PC-9 (cell line): ENCODE measurements around the gene ABCA1. TPM values are rescaled to one million over a fixed set of nuclear protein-coding genes. Genes with fewer than 3 reads are reported as not detected.

Experiments
- BruUV-seq: library from RNA; stranded (reverse); fragments of 400-500 nt; replicated peaks from 2 replicates; lab custom pipeline; 2021; lab: Mats Ljungman, UMichigan
- CTCF ChIA-PET: fragments of 300-600 bp; sonication (Branson Sonifier 250); formaldehyde crosslinking; loops from one replicate; lab custom pipeline; 2022; ENCODE audit warnings: antibody characterized with exemption; lab: Charles Lee
- POLR2A ChIA-PET: fragments of 300-600 bp; sonication (Branson Sonifier 250); formaldehyde crosslinking; loops from one replicate; lab custom pipeline; 2022; ENCODE audit warnings: antibody characterized with exemption; ENCODE audit not compliant: unreplicated experiment; lab: Charles Lee
- DNase-seq, 2 experiments: peaks; one replicate each; pipeline versions ENCODE4 v3.0.0 to v3.0.0-alpha.2; 2015 to 2022; ENCODE audit warnings: mixed read lengths in 1 of 2
- H2AFZ ChIP-seq: fragments of 200-600 bp; sonication (generic); 2 replicates; pipeline ENCODE4 v1.8.1; 2017; ENCODE audit warnings: antibody characterized with exemption
- H3F3A ChIP-seq: fragments of 200-600 bp; sonication (generic); 2 replicates; pipeline ENCODE4 v1.8.1; 2017; ENCODE audit warnings: antibody characterized with exemption, mild to moderate bottlenecking, low read depth; ENCODE audit not compliant: insufficient read depth
- H3K27ac ChIP-seq: fragments of 200-600 bp; sonication (generic); 2 replicates; pipeline ENCODE4 v1.6.1; 2016; ENCODE audit warnings: mixed run types
- H3K27me3 ChIP-seq: fragments of 200-600 bp; sonication (generic); 2 replicates; pipeline ENCODE4 v1.6.1; 2016; ENCODE audit warnings: low read depth, mixed run types; ENCODE audit not compliant: insufficient read depth
- H3K36me3 ChIP-seq: fragments of 200-600 bp; sonication (generic); 2 replicates; pipeline ENCODE4 v1.6.1; 2016; ENCODE audit warnings: low read depth, mixed run types
- H3K4me1 ChIP-seq: fragments of 200-600 bp; sonication (generic); replicated peaks from 2 replicates; pipeline ENCODE4 v1.6.1; 2016; ENCODE audit warnings: mixed run types; ENCODE audit not compliant: insufficient read depth
- H3K4me2 ChIP-seq: fragments of 200-600 bp; sonication (generic); 2 replicates; pipeline ENCODE4 v1.6.1; 2017; ENCODE audit warnings: mixed run types
- H3K4me3 ChIP-seq: fragments of 200-600 bp; sonication (generic); 2 replicates; pipeline ENCODE4 v1.6.1; 2016; ENCODE audit warnings: mixed run types
- H3K79me2 ChIP-seq: fragments of 200-600 bp; sonication (generic); 2 replicates; pipeline ENCODE4 v1.6.1; 2017; ENCODE audit warnings: low read depth, mixed run types
- H3K9me2 ChIP-seq: fragments of 200-600 bp; sonication (generic); 2 replicates; pipeline ENCODE4 v1.8.1; 2017; ENCODE audit warnings: mild to moderate bottlenecking; ENCODE audit not compliant: insufficient read depth
- H3K9me3 ChIP-seq: fragments of 200-600 bp; sonication (generic); 2 replicates; pipeline ENCODE4 v1.8.1; 2016; ENCODE audit warnings: low read depth; ENCODE audit not compliant: insufficient read depth
- H4K20me1 ChIP-seq: fragments of 200-600 bp; sonication (generic); 2 replicates; pipeline ENCODE4 v1.8.1; 2017; ENCODE audit not compliant: insufficient read depth
- EZH2 ChIP-seq: fragments of 200-600 bp; sonication (generic); IDR thresholded peaks from 2 replicates; pipeline ENCODE4 v1.8.0; 2017; ENCODE audit warnings: antibody characterized with exemption, low read depth
- intact Hi-C: fragments of 100-400 bp; cut with micrococcal nuclease; formaldehyde crosslinking; loops from one replicate; pipeline ENCODE4 v1.10.0; 2022; ENCODE audit not compliant: unreplicated experiment
- total RNA-seq: library from RNA; stranded (reverse); gene quantifications from 2 replicates; pipeline ENCODE4 v1.2.3, GENCODE V29; 2021
- TF ChIP-seq, protein P1 (sequence below): fragments of 200-600 bp; sonication (generic); conservative IDR thresholded peaks from 2 replicates; pipeline ENCODE4 v1.6.1; 2017; ENCODE audit warnings: mixed run types, antibody characterized with exemption, mild to moderate bottlenecking, moderate library complexity

ABCA1 gene
- total RNA-seq, 1 experiment from 2014 or later = 38.3 TPM

- ChIA-PET POLR2A (no interaction called here), CTCF (no interaction called here)
- no peak overlapping the region for H3K27ac ChIP-seq
Observed at GRCh38 chr9:104974053-104974962, 46.4 kb upstream of the ABCA1 start.

GRCh38 chr9:104972242-104972866 is 44.4 kb upstream of the ABCA1 start:
- H3F3A ChIP-seq = peaks cover 19% of the 10 kb centered on the region
- CTCF ChIA-PET = no interaction called here
- H3K27ac ChIP-seq = no peak overlapping the region
- no TSS peak for BruUV-seq
- H2AFZ ChIP-seq = no peak overlapping the region
- no peaks in the 10 kb centered on the region for H3K27me3 ChIP-seq
- no peak for DNase-seq
- no peak overlapping the region for H3K4me3 ChIP-seq
- intact Hi-C loops = loop anchor here (10.0 kb wide), 2 partner anchors 92 to 108 kb away; no protein-coding TSS in a partner anchor
- H3K9me2 ChIP-seq = no peaks in the 10 kb centered on the region
- TF ChIP-seq, protein P1, sequence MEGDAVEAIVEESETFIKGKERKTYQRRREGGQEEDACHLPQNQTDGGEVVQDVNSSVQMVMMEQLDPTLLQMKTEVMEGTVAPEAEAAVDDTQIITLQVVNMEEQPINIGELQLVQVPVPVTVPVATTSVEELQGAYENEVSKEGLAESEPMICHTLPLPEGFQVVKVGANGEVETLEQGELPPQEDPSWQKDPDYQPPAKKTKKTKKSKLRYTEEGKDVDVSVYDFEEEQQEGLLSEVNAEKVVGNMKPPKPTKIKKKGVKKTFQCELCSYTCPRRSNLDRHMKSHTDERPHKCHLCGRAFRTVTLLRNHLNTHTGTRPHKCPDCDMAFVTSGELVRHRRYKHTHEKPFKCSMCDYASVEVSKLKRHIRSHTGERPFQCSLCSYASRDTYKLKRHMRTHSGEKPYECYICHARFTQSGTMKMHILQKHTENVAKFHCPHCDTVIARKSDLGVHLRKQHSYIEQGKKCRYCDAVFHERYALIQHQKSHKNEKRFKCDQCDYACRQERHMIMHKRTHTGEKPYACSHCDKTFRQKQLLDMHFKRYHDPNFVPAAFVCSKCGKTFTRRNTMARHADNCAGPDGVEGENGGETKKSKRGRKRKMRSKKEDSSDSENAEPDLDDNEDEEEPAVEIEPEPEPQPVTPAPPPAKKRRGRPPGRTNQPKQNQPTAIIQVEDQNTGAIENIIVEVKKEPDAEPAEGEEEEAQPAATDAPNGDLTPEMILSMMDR = no peak
- no peak for TF ChIP-seq EZH2
- no peaks in the 10 kb centered on the region for H3K9me3 ChIP-seq
- peak overlapping the region; percentile 9; the same call in 1 of the 2 replicates for H3K4me2 ChIP-seq
- H3K4me1 ChIP-seq = peaks cover 43% of the 10 kb centered on the region
- H3K79me2 ChIP-seq = no peaks in the 10 kb centered on the region
- POLR2A ChIA-PET = no interaction called here
- no peaks in the 10 kb centered on the region for H3K36me3 ChIP-seq
- H4K20me1 ChIP-seq = no peaks in the 10 kb centered on the region

More at GRCh38 chr9:104974053-104974962, 46.4 kb upstream of the ABCA1 start:
- peaks cover 18% of the 10 kb centered on the region for H3F3A ChIP-seq
- H3K4me1 ChIP-seq = peaks cover 46% of the 10 kb centered on the region
- H3K4me2 ChIP-seq = no peak overlapping the region
- no peak overlapping the region for H2AFZ ChIP-seq
- peaks cover 4% of the 10 kb centered on the region; the same call in 1 of the 2 replicates for H3K9me2 ChIP-seq
- no peaks in the 10 kb centered on the region for H3K36me3 ChIP-seq
- no peak overlapping the region for H3K4me3 ChIP-seq
- H3K27me3 ChIP-seq = no peaks in the 10 kb centered on the region
- DNase-seq = no peak
- intact Hi-C loops = loop anchor here (10.0 kb wide), 2 partner anchors 90 to 110 kb away; no protein-coding TSS in a partner anchor
- H3K9me3 ChIP-seq = no peaks in the 10 kb centered on the region
- no peak for TF ChIP-seq EZH2
- TF ChIP-seq, protein P1 = no peak
- no peaks in the 10 kb centered on the region for H3K79me2 ChIP-seq
- BruUV-seq = no TSS peak
- no peaks in the 10 kb centered on the region for H4K20me1 ChIP-seq

DNA sequence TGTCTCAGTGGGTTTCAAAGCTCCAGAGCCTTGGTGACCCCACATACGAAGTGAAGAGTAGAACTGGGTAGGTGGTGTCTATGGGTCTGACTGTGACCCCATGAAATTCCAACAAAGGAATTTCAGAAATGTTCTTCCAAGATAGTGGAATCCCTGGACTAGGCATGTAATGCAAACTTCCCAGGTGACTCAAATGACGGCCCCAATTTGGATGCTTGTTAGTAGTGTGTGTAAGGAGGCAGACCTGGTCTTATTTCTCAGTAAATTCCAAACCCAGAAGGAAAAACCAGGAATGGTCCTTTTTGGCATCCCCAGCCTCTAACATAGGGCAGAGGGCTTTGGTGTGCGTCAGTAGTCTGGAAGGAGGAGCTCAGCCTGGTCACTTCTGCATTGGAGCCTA is 43.6 kb upstream of the ABCA1 start:
- intact Hi-C loops = loop anchor here (10.0 kb wide), 2 partner anchors 93 to 107 kb away; no protein-coding TSS in a partner anchor
- H4K20me1 ChIP-seq = no peaks in the 10 kb centered on the region
- CTCF ChIA-PET = interaction anchor here (0.6 kb wide), 1 partner anchor 24 kb away, joined by 5 read pairs; no protein-coding TSS in a partner anchor
- BruUV-seq = no TSS peak
- POLR2A ChIA-PET = no interaction called here
- H3K4me2 ChIP-seq = no peak overlapping the region
- no peaks in the 10 kb centered on the region for H3K9me3 ChIP-seq
- TF ChIP-seq EZH2 = no peak
- TF ChIP-seq, protein P1 = no peak
- H2AFZ ChIP-seq = no peak overlapping the region
- no peaks in the 10 kb centered on the region for H3K79me2 ChIP-seq
- peaks cover 14% of the 10 kb centered on the region for H3F3A ChIP-seq
- H3K4me3 ChIP-seq = no peak overlapping the region
- H3K4me1 ChIP-seq = peaks cover 35% of the 10 kb centered on the region
- H3K9me2 ChIP-seq = no peaks in the 10 kb centered on the region
- no peak overlapping the region for H3K27ac ChIP-seq
- no peak for DNase-seq
- H3K36me3 ChIP-seq = no peaks in the 10 kb centered on the region
- no peaks in the 10 kb centered on the region for H3K27me3 ChIP-seq
